WI38 (cell line): ENCODE measurements around the gene B3GAT1.

Source experiments
- H3K4me3 ChIP-seq: 2 replicates; pipeline ENCODE4 v1.5.1; 2011; ENCODE audit warnings: low read depth, mild to moderate bottlenecking, control low read depth, low read length
- TF ChIP-seq, protein P1 (sequence below): IDR thresholded peaks from 2 replicates; pipeline ENCODE4 v1.5.1; 2012; ENCODE audit warnings: low read depth, mild to moderate bottlenecking, control low read depth, low read length

B3GAT1 gene

DNA sequence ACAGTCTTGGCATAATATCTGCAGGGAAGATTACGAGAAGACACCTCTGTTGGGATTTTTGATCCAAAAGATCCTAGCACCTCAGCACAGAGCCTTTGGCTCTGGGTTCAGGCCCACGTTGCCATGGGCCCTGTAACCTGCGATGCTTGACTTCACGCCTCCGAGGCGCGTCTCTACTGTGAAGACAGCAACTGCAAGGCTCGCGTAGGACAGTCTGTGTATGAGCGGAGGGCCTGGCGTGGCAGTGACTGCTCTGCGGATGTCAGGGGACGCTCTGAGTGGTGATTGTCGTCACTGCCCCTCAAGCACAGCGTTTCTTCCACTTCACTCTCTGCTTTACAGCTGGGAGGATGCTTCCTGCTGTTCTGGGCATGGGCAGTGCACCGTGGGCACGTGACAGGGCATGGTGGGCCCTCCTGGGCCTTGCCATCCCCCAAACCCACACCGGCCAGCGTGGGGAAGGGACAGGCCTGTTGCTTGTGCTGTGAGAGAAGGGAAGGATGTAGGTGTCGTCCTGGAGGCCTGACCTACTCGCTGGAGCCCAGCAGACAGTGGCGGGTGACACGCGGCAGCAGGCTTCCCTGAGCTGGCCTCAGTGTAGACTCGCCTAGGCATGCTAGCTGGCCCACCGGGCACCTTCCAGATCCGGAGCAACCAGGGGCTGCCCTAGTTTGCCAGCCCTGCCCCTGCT is 53.7 kb downstream of the B3GAT1 start:
- H3K4me3 ChIP-seq = no peak overlapping the region
- TF ChIP-seq, protein P1, sequence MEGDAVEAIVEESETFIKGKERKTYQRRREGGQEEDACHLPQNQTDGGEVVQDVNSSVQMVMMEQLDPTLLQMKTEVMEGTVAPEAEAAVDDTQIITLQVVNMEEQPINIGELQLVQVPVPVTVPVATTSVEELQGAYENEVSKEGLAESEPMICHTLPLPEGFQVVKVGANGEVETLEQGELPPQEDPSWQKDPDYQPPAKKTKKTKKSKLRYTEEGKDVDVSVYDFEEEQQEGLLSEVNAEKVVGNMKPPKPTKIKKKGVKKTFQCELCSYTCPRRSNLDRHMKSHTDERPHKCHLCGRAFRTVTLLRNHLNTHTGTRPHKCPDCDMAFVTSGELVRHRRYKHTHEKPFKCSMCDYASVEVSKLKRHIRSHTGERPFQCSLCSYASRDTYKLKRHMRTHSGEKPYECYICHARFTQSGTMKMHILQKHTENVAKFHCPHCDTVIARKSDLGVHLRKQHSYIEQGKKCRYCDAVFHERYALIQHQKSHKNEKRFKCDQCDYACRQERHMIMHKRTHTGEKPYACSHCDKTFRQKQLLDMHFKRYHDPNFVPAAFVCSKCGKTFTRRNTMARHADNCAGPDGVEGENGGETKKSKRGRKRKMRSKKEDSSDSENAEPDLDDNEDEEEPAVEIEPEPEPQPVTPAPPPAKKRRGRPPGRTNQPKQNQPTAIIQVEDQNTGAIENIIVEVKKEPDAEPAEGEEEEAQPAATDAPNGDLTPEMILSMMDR = no peak

DNA sequence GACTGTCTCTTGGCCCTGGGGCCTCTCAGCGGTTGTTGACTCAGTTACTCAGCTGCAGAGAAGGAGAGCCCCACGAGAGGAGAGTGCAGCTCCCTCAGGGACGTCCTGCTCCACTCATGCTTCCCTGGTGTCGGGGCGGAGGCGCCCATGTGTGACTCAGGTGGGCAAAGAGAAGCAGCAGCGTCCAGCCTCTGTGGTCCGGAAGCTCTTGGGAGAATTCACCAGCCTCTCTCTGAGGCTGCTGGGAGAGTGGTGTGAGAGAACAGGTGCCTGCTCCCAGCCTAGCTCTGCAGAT is 54.5 kb downstream of the B3GAT1 start:
- TF ChIP-seq, protein P1 = no peak

DNA sequence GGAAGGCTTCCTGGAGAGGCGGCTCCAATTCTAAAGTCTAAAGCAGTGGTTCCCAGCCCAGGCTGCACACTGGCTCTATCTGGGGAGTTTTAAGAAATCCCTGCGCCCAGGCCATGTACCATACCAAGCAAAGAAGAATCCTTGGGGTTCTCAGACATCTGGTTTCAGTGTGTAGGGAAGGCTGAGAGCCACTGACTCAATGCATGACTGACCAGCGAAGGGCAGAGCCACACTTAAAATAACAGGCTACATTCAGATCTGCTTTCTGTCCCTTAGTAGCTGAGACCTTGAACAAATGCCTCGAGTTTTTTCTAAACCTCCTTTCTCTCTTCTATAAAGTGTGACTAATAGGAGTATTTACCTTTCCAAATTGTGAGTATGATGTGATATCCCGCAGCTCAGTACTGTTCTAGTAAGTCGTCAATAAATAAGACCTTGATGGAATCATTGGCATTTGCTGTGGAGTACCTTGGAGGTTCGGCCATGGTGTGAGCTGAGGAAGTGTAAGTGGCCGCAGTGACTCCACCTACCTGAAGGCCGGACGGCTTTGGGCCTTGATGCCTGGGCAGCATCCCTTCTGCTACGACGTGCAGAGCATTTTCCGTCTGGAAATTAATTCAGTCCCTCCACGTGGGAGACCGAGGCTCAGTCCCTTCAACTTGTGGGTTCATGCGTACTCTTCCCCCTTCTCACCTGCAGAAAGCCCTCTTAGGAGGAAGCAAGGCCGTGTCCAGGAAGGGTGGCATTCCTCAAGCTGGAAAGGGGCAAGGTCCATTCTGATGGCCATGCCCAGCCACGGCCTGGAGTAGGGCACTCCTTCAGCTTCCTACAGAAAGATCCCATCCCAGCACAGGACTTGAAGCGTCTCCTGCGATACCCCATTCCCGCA is 55.1 kb downstream of the B3GAT1 start:
- TF ChIP-seq, protein P1 = no peak
- no peak overlapping the region for H3K4me3 ChIP-seq

More for the DNA sequence above, 54.5 kb downstream of the B3GAT1 start:
- H3K4me3 ChIP-seq = no peak overlapping the region

DNA sequence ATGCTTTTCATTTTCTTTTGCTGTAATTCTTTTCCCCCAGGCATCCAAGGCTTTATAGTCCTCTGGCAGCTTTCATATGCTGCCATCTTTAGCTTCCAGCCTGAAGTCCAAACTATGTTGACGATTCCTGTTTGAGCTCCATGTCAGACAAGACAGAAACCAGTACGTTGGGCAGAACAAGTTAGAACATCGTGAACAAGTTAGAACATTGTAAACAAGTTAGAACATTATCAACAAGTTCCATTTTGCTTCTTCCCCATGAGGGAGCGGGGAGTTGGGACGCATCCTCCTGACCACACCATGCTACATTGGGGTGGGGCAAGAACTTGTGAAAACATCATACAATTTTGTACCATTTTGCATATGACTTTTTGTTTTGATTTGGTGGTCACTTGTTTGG is 56.4 kb downstream of the B3GAT1 start:
- TF ChIP-seq, protein P1 = no peak
- no peak overlapping the region for H3K4me3 ChIP-seq

DNA sequence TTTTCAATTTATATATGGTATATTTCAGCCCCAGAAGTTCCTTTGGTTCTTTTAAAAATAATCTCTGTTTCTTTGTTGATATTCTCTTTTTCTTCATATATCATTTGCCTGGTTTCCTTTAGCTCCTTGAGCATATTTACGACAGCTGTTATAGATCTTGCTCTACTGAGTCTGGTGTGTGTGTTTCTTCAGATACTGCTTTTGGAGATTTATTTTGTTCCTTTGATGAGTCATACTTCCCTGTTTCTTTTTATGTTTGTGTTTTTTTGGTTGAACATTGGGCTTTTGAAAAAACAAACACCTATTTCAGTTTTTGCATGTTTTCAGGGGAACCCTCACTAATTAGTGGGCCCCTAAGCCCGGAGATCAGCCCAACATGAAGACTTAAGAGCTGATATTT is 56.9 kb downstream of the B3GAT1 start:
- TF ChIP-seq, protein P1 = no peak
- H3K4me3 ChIP-seq = no peak overlapping the region

DNA sequence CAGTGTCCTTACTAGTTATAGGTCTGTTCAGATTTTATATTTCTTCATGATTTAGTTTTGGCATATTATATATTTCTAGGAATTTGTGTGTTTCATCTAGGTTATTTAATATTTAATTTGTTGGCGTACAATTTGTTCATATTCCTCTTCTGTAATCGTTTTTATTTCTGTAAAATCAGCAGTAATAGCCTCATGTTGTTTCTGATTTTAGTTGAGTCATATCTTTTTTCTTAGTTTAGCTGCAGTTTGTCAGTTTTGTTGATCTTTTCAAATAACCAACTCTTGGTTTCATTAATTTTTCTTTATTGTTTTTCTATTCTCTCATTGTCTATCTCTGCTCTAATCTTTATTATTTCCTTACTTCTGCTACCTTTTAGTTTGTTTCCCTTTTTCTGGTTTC is 59.9 kb downstream of the B3GAT1 start:
- H3K4me3 ChIP-seq = no peak overlapping the region
- TF ChIP-seq, protein P1 = no peak

DNA sequence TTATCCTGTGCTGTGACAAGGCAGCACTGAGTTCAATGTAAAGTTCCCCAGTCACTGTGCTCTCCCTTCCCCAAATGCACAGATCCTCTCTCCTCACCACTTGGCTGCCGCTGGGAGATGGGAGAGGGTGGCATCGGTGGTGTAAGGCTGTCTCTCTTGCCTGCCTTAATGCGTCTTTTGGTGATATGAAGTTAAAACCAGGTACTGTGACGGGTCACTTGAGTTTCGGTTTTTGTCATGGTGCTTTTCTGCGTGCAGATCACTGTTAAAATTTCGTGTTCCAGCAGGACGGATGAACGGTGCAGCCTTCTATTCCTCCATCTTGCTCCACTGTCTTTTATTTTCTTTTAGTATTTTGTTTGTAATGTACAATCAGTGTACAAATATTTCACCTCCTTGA is 61.7 kb downstream of the B3GAT1 start:
- TF ChIP-seq, protein P1 = no peak

More for the DNA sequence above, 61.7 kb downstream of the B3GAT1 start:
- no peak overlapping the region for H3K4me3 ChIP-seq
